ENCODE measurements around the gene TMTC1. TPM values are rescaled to one million over a fixed set of nuclear protein-coding genes. Genes with fewer than 3 reads are reported as not detected.

The TMTC1 gene
- total and polyA plus RNA-seq, 2 experiments from 2014 or later = 4.8 to 24.3 TPM

- TF ChIP-seq, protein P1, sequence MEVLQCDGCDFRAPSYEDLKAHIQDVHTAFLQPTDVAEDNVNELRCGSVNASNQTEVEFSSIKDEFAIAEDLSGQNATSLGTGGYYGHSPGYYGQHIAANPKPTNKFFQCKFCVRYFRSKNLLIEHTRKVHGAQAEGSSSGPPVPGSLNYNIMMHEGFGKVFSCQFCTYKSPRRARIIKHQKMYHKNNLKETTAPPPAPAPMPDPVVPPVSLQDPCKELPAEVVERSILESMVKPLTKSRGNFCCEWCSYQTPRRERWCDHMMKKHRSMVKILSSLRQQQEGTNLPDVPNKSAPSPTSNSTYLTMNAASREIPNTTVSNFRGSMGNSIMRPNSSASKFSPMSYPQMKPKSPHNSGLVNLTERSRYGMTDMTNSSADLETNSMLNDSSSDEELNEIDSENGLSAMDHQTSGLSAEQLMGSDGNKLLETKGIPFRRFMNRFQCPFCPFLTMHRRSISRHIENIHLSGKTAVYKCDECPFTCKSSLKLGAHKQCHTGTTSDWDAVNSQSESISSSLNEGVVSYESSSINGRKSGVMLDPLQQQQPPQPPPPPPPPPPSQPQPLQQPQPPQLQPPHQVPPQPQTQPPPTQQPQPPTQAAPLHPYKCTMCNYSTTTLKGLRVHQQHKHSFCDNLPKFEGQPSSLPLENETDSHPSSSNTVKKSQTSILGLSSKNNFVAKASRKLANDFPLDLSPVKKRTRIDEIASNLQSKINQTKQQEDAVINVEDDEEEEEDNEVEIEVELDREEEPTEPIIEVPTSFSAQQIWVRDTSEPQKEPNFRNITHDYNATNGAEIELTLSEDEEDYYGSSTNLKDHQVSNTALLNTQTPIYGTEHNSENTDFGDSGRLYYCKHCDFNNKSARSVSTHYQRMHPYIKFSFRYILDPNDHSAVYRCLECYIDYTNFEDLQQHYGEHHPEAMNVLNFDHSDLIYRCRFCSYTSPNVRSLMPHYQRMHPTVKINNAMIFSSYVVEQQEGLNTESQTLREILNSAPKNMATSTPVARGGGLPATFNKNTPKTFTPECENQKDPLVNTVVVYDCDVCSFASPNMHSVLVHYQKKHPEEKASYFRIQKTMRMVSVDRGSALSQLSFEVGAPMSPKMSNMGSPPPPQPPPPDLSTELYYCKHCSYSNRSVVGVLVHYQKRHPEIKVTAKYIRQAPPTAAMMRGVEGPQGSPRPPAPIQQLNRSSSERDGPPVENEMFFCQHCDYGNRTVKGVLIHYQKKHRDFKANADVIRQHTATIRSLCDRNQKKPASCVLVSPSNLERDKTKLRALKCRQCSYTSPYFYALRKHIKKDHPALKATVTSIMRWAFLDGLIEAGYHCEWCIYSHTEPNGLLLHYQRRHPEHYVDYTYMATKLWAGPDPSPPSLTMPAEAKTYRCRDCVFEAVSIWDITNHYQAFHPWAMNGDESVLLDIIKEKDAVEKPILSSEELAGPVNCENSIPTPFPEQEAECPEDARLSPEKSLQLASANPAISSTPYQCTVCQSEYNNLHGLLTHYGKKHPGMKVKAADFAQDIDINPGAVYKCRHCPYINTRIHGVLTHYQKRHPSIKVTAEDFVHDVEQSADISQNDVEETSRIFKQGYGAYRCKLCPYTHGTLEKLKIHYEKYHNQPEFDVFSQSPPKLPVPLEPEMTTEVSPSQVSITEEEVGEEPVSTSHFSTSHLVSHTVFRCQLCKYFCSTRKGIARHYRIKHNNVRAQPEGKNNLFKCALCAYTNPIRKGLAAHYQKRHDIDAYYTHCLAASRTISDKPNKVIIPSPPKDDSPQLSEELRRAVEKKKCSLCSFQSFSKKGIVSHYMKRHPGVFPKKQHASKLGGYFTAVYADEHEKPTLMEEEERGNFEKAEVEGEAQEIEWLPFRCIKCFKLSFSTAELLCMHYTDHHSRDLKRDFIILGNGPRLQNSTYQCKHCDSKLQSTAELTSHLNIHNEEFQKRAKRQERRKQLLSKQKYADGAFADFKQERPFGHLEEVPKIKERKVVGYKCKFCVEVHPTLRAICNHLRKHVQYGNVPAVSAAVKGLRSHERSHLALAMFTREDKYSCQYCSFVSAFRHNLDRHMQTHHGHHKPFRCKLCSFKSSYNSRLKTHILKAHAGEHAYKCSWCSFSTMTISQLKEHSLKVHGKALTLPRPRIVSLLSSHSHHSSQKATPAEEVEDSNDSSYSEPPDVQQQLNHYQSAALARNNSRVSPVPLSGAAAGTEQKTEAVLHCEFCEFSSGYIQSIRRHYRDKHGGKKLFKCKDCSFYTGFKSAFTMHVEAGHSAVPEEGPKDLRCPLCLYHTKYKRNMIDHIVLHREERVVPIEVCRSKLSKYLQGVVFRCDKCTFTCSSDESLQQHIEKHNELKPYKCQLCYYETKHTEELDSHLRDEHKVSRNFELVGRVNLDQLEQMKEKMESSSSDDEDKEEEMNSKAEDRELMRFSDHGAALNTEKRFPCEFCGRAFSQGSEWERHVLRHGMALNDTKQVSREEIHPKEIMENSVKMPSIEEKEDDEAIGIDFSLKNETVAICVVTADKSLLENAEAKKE (CRISPR knock-in tag; IDR thresholded peaks at IDR 0.05) = no peak
- no peak for TF ChIP-seq STAT1 (IDR thresholded peaks at IDR 0.05; ENCODE audit: unreplicated experiment)
These were observed 188.5 kb downstream of the TMTC1 start (continued) for GRCh38 chr12:29595071-29595755.

GRCh38 chr12:29593001-29593400 is 190.7 kb downstream of the TMTC1 start:
- Histone ChIP-seq H3K4me1 (ENCODE audit: insufficient read depth) (peaks cover 39% of the 10 kb centered on the region), H3K36me3 (ENCODE audit: insufficient read depth) (no peaks in the 10 kb centered on the region), H3K27ac (ENCODE audit: low read depth) (no peak overlapping the region), H3F3A (replicated peaks; ENCODE audit: low read depth) (no peaks in the 10 kb centered on the region), H3K4me3 (no peak overlapping the region), H4K20me1 (replicated peaks; ENCODE audit: insufficient read depth) (no peaks in the 10 kb centered on the region), H3K4me2 (no peak overlapping the region), H3K9me2 (ENCODE audit: insufficient read depth) (peaks cover 5% of the 10 kb centered on the region), H3K27me3 (ENCODE audit: insufficient read depth) (no peaks in the 10 kb centered on the region), H3K79me2 (replicated peaks; ENCODE audit: insufficient read depth) (no peaks in the 10 kb centered on the region), H2AFZ (no peak overlapping the region)
- DNase-seq (ENCODE audit: low spot score) (no peak), ATAC-seq (no peak)
- no peaks in the 10 kb centered on the region for H3K27me3 Mint-ChIP-seq (ENCODE audit: insufficient read depth, low read depth, poor library complexity)
- peaks cover 45% of the 10 kb centered on the region for H3K4me1 Mint-ChIP-seq
- no peak overlapping the region; the same call in 1 of the 2 replicates for H3K27ac Mint-ChIP-seq
- H3K36me3 Mint-ChIP-seq (ENCODE audit: low read depth) = peaks cover 15% of the 10 kb centered on the region
- H3K9me3 Mint-ChIP-seq = no peaks in the 10 kb centered on the region
- no peak overlapping the region for H3K4me3 Mint-ChIP-seq
- TF ChIP-seq ETS1 (IDR thresholded peaks at IDR 0.05) = no peak
- no peak for TF ChIP-seq NANOG (IDR thresholded peaks at IDR 0.05; ENCODE audit: borderline replicate concordance)
- TF ChIP-seq POLR2AphosphoS5 (IDR thresholded peaks at IDR 0.05; ENCODE audit: low read depth) = no peak
- TF ChIP-seq EZH2 (IDR thresholded peaks at IDR 0.05; ENCODE audit: low read depth, unreplicated experiment) = no peak
- no peak for TF ChIP-seq EZH2phosphoT487 (IDR thresholded peaks at IDR 0.05; ENCODE audit: unreplicated experiment)
- no peak for TF ChIP-seq CTCF (conservative IDR thresholded peaks at IDR 0.05; ENCODE audit: low read depth in 2 of 2)
- no peak for TF ChIP-seq JUNB (IDR thresholded peaks at IDR 0.05; ENCODE audit: unreplicated experiment)
